Fibroblast of gingiva (primary cell): Measurements from ENCODE around the gene NAA50.
A peak's percentile ranks its signal among the peaks of the same experiment; 100 is the strongest.

Experiments
- DNase-seq: peaks from one replicate; pipeline ENCODE4 v3.0.0-alpha.2; 2011; ENCODE audit warnings: low read depth

The NAA50 gene

DNA sequence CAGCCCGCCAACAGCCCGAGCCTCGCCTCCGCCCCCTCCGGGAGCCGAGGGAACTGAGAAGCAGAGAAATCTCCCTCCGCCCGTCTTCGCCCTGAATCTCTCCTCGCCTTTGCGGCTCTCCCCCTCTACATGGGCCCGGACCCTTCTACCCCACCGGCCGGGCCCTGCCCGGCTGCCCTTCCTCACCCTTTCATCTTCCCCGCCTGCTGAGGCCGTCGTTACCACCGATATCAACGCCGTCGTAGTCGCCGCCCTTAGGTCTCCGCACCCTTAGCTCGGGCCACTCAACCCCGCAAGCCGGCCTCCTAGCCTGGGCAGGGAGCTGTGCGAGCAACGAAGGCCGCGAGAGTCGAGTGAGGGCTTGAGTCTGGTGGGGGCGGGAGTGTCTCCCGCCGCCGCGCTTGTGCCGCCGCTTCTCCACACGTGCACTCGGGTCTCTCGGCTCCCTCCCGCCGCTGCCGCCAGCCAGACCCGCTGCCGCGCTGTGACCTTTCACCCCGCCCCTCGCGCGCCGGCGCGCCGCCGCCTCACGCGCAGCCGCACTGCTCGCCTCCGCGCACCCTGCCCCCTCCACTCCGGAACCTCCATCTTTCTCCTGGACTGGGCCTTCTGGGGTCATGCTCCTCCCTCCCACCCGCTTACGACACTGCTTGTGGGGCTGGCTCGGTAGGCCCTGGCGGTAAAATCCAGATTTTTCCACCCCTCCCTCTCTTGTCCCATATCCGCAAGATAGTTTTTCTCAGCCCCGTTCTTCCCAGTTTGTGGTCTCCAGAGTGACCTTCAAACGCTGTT, at the start of gene NAA50:
Gene NAA50, minus strand, starts transcription at position 494 of the 792 bp plus-strand sequence. Its CDS starts 300 bp downstream, at position 194.
- peak; percentile 97 for DNase-seq

DNA sequence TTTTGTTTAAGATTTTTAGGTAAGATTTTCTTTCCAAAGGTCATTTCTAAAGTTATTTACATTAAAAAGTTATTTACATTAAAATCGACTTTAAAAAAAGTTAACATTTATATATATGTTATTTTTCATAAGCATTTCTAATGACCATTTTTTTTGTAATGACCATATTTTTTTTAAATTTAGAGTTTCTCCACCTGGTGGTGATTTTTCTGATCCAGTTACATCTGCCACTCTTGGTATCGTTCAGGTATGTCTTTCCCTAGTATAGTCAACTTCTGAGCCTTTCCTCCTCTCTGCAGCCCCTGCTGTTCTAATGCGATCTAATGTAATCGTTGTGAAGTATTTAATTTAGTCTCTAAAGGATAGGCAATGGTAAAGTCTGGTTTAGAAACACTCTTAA, 49.6 kb upstream of the NAA50 start:
- no peak for DNase-seq

DNA sequence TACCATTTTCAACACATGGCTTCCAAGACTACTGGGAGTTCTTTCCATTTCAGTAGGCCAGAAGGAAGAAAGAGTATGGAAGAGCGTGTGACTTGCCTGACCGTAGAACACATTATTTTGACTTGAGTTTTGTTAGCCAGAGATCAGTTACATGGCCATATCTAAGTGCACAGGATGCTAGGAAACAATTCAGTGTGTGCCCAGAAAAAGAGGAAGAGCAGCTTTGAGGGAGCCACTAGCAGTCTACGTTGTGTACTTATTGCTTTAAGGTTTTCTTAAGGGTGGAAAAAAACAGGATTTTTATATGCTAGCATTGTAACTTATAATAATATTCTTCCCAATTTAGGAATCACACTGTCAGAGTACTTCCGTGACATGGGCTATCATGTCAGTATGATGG, 48.5 kb upstream of the NAA50 start:
- DNase-seq, result no peak

DNA sequence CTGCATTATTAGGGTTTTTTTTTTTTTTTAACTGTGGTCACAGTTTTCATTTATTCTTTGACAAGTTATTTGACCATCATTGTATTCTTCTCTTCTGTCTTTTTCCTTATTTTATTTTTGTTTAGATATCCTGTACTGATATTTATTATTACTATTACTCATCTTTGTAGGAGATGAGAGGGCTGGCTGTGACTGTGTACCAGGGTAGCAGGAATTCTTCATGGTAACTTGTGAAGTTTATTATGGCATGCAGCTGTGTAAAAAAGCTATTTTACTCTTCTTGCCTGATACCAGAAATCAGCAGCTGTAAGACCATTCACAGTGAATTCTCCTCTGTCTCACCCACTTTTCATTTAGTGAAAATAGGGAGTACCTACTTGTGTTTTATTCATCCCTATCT, 45.3 kb upstream of the NAA50 start:
- no peak for DNase-seq

DNA sequence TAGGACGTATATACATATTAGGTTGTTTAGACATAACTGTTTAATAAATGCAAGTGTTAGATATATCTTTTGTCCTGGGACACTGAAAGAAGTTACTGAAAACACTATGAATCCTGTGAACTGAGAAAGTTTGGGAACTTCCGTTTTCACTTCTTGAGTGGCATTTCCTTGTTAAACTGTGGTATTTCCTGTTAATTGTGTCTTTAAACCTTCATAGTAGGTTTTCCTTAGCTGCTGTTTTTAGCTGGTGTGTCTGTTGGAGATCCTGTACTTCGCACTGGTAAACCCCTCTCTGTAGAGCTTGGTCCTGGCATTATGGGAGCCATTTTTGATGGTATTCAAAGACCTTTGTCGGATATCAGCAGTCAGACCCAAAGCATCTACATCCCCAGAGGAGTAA, 37.9 kb upstream of the NAA50 start:
- no peak for DNase-seq

DNA sequence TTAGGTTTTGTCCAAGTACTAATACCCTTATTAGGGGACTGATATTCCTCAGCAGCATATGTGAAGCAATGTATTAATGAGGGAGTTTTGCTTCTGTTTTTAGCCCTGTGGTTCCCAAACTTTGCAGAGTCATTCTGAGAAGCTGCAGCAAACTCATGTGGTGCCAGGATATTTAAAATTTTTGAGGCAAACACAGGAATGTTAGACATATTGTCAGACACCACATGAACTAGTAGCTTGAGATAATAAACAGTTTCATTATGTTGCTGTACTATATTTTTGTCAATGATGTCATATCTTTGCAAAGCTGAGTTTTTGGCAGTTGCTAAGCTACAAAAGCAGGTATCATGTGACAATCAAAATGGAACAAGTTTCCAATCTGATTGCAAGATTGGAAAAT, 37.4 kb upstream of the NAA50 start:
- peak; percentile 97 for DNase-seq

DNA sequence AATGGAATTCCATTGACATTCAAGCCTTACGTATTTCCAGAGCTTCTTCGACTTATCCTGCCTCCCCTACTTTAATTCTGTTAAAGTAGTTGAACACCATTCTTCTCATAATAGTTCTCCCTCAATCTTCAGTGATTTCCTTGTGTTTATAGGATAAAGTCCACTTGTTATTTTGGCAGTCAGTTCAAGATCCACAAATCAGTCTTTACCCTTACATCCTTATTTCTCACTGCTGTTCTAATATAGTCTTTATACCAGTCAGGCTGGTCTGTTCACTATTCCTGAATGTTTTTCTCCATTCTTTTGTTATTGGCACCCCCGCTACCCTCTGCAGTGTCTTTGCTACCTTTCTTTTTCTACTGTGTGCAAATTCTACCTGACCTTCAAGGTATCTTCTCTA, 30.5 kb upstream of the NAA50 start:
- no peak for DNase-seq

DNA sequence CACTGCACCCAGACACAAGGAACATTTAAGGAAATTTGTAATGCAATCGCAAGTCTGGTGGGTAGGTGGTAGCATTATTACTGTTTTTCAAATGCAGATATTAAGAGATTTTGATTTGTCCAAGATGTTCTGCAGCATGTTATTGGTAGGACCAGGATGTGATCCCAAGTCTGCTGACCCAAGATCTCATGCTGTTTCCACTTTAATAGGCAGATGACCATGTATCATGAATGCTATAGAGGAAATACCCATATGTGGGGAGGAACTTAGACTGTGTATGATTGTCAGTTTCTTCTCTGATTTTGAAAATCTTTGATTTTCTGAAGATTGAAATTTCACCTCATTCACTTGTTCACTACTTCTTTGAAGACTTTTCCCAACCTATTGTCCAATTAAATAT, 29.5 kb upstream of the NAA50 start:
- DNase-seq, result no peak

DNA sequence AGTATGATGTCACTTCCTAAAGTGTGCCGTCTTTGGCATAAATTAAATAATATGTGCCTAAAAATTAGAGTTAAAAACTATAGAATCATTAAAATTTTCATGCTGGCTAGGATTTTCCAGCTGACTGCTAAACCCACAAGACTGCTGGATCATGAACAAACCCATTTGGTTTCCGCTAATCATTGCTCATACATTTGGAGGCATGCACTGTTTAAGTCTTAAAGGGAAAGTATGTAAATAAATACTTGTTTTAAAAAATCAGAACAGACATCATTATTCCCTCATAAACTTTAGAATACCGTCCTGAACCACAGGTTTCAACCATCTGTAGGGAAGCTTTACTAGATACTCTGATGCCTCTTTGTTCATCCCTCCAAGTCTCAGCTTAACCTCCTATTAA, 27.3 kb upstream of the NAA50 start:
- peak; percentile 83 for DNase-seq

DNA sequence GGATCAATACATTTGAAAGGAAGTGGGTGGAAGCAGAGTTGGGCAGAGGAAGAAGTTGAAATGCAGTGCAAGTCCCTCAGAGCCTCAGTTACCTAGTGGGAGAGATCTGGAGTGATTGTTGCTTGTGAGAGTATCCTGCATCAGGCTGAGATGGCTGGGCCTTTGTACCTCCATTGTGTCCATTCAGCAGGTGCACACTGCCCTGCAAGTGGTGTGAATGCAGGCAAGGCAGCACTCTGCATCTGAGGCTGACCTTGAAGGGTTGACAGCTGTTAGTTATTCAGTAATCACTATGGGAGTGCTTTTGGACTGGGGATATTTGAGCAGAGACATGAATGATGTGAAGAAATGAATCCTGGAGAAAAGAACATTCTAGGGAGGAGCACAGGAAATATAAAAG, 25.9 kb upstream of the NAA50 start:
- DNase-seq, result no peak

DNA sequence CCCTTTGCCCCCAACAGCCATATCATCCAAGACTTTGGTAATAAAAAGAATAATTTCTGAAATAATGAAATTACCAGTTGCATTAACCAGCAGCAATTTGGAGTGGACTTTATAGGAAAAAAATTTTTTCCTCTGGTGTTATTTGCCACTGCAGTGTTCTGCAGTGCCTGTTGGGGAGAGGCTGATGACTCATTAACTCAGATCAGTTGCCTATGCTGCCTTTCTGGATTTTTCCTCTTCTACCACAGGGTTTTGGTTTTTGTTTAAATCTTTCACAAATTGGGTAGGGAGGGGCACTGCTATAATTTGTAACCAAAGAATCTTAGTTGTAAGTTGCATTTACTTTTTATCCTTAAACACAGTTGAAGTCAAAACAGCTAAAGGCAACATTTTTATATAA, 23.5 kb upstream of the NAA50 start:
- DNase-seq, result peak; percentile 52

DNA sequence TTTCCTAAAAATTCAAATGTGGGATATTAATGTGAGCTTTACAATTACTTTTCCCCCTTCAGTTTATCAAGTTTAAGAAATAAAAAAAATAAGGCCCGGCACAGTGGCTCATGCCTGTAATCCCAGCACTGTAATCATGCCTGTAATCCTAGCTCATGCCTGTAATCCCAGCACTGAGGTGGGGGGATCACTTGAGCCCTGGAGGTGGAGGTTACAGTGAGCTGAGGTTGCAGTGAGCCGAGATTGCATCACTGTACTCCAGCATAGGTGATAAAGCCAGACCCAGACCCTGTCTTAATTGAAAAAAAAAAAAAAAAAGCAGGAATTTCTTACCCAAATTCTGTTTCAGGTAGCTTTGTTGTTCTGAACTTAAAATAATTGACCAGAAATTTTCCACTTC, 18.6 kb upstream of the NAA50 start:
- DNase-seq, result no peak

DNA sequence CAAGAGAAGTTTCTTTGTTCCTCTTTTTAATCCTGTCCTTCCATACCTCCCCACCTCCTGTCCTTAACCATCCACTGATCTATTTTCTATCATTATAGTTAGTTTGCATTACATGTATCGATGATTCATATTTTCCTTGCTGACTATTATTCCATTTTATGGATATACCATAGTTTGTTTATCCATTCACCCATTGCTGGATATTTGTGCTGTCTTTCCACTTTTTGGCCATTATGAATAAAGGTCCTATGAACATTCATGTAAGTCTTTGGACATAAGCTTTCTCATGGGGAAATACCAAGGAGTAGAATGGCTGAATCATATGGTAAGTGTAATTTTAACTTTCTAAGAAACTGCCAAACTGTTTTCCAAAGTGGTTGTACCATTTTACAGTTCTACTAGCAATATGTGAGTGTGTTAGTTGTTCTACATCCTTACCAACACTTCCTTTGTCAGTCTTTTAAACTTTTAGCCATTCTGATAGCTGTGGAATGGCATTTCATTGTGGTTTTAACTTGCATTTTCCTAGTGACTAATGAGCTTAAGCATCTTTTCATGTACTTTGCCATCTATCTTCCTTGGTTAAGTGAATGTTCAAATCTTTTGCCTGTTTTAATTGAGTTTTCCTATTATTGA, 12.5 kb upstream of the NAA50 start:
- DNase-seq, result peak; percentile 19

DNA sequence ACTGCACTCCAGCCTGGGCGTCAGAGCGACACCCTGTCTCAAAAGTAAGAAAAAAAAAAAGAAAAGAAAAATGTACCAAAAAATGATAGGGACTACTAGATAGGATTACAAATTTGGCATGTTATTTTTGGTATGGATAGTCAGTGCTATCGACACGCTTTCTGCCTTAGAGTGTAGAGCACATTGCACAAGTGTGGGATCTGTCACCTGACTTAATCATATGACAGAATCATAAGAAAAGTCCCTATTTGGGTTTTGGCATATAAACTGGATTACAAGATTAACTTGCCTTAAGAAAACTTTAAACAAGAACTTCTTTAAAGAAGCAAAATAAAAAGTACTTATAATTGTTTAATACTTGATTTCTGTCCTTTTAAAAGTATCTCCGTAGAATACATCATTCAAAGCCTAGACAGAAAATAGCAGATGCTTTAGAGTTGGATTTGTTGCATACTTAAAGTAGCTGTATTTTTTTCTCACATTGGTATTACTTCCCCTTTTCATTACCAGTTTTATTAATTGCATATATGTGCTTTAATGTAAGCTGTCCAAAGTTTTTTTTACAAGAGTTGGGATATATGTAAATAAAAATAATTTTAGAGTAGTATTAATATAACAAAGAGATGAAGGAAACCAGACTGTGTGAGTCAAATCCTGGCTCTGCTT, 8.6 kb upstream of the NAA50 start:
- DNase-seq, result no peak

DNA sequence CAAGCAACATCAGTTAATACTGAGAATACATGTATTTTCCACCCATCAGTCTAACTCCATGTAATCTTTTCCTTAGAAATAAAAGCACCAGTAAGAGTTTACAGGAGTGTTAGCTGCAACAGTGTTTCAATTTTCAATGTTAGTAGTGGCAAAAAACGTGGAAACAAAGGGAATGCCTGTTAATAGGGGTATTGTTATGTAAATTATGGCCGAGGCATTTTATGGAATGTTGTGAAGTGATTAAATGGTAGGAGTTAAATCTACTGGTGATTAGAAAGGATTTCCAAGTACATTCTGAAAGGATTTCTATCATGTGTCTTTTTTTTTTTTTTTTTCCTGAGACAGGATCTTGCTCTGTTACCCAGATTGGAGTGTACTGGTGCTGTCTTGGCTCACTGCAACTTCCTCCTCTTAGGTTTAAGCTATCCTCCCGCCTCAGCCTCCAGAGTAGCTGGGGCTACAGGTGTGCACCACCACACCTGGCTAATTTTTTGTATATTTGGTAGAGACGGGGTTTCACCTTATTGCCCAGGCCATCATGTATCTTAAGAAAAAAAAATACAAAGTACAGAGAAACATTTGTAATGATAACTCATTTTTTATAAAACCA, 7.4 kb upstream of the NAA50 start:
- DNase-seq, result no peak

DNA sequence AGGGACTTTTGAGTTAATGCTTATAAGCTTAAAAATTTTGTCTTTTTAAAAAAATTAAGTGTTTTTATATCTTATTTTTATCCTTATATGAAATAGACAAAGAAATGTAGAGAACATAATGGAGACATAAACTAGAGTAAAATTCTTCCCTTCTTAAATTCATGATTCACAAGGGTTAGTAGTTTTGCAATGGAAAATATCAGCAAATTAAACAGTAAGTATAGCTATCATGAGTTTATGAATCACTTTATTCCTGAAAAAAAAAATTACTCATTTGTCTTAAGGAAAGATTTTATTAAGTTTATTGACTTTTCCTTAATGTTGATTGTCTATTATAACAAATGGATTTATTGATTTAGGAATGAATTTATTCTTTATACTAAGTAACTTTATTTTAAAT, 5.1 kb upstream of the NAA50 start:
- peak; percentile 4 for DNase-seq

DNA sequence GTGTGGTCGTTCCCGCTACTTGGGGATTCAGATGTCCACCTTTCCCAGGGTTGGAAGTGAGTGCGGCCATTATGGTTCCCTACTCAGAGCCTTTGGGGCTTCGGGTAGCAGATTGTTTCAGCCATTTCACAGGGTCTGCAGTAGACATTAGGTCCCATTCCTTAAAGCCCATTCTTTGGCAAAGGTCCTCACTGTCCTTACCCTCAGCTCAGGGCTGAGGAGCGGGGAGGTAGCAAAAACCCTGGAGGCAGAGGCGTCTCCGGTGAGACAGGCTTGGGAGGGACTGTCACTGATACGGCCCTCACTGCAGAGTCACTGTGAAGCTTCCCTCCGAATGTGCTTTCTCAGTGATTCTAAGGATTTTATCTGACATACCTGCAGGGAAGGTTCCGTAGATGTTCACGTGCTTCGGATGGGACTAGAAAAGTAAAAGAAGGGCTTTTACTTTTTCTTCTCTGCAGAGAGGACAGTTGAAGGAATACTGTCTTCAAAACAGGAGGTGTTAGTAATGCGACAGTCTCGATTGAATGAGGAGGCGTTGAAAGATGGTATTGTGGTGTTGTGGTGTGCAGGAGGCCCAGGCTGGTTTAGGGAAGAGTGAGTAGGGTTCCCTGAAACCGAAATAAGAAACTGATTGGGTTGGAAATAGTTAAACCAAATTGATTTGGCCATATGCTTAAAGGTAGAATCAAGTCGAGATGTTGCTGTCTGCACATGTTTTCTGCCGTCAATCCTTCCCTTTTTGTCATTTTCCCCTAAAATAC, 1.4 kb upstream of the NAA50 start:
- DNase-seq, result no peak

DNA sequence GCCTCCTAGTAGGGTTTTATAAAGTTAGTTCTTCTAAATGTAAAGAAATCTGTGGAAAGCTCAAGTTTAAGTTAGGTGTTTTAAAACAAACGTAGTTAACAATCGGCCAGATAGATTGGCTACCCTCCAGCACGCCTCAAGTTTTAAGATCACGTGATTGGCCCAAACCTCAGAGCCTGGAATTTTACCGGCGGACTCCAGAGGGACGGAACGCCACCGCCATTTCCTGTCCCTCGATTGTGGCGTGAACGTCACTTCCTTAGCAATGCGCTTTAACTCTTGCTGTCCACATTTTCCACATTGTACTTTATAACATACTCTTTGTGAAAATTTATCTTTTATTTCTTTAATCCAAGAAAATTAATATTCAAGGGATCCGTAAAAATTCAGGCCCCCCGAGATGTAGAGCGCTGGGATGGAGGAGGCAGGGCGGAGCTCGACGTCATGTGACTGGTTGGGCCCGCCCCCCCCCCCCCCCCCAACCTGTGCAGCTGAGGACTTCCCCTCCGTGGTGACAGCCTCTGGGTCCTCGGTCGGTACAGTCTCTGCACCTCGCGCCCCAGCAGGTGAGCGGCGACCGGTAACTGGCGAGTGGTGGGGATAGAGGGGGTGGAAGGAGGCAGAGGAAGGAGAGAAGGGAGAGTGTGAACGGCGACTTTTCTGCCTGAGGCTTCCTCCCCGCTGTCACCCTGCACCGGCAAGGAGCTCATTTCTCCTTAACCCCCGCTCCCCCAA, 666 bp upstream of the NAA50 start, which contains the start of gene ATP6V1A:
Gene ATP6V1A, plus strand, starts transcription at position 488 of the 735 bp plus-strand sequence. CDS start 31,719 bp downstream, outside the sequence.
- DNase-seq, result peak; percentile 94

DNA sequence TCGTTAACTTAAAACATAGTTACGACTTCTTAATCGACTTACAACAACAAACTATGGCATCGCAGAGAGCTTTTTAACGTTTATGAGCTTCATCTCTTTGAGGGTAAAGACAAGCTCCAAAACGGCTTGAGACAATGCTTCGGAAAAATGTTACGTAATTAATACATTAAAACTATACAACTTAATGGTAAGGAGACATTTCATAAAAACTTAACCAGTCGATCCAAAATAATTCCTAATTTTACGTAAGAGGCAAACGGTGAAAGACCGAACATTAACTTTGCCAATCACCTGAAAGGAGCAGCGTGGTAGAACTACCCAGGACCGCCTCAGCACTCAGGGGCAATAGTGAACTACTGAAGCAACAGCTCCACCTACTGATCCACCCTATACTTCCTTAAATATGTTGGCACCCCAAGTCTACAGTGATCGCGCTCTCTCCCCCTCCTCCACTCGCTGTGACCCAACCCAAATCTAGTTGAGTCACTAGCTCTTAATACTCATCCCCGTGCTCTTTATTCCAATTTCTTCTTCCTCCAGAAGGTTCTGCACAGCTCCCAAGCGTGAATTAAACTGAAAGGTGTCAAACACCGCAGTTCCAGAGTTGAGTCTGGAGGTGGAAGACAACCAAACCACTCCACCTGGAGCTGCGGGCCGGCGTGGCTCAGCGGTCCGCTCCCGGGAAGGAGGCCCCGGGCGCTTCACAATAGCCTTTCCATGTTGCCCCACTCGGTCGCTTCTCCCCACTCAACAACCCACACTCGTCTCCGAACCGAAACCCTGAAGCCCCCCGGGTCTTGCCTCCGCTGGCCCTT, 901 bp downstream of the NAA50 start:
- DNase-seq, result peak; percentile 90

DNA sequence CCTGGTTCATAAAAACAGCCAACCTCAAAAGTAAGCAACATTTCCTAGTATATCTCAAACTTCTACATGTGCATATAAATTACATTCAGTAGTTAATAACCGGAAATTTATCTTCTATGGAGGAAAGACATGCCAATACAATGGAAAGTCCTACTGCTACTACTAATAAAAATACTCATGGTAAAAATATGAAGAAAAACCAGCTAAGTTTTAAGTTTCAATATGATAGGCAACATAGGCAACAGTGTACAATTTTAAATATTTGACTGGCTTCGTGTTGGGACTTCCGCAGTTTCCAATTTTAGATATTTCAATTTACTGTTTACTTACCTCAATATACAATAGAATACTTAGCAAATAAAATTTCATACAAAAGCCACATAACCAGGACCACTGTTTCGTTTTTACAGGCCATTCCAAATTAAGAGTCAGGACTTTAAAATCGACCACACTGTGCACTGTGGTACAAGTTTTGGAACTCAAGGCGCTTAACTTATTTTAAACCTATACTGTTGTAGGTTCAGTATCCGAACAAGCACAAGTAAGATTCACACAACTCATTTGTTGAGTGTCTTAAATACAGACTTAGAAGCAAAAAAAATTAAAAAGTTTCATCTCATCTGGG, 2.9 kb downstream of the NAA50 start:
- DNase-seq, result no peak
